ENCODE measurements around the gene EML1. TPM values are rescaled to one million over a fixed set of nuclear protein-coding genes. Genes with fewer than 3 reads are reported as not detected.

The EML1 gene
- total RNA-seq, 1 experiment from 2014 or later = 16.1 TPM

- ChIA-PET CTCF (interaction anchor here (0.6 to 1.8 kb wide), 5 partner anchors 12 to 60 kb away, joined by 3 to 8 read pairs (median 3); no protein-coding TSS in a partner anchor), POLR2A (interaction anchor here (0.7 kb wide), 1 partner anchor 17 kb away, joined by 3 read pairs; no protein-coding TSS in a partner anchor)
- Mint-ChIP-seq H3K9me3 (no peaks in the 10 kb centered on the region), H3K27ac (no peak overlapping the region), H3K4me3 (no peak overlapping the region), H3K4me1 (peaks cover 28% of the 10 kb centered on the region), H3K36me3 (no peaks in the 10 kb centered on the region), H3K27me3 (ENCODE audit: low read depth) (peaks cover 5% of the 10 kb centered on the region; the same call in 1 of the 2 replicates)
- ATAC-seq (no peak), DNase-seq (ENCODE audit: low spot score) (no peak)
- no peak for TF ChIP-seq ZNF263 (CRISPR knock-in tag; IDR thresholded peaks at IDR 0.05; ENCODE audit: low read depth)
- TF ChIP-seq ELF4 (CRISPR knock-in tag; IDR thresholded peaks at IDR 0.05; ENCODE audit: low read depth) = no peak
- TF ChIP-seq ATF3 (CRISPR knock-in tag; conservative IDR thresholded peaks at IDR 0.05) = no peak
- no peak for TF ChIP-seq ZNF512 (CRISPR knock-in tag; IDR thresholded peaks at IDR 0.05; ENCODE audit: borderline replicate concordance)
- TF ChIP-seq ZNF396 (CRISPR knock-in tag; IDR thresholded peaks at IDR 0.05; ENCODE audit: borderline replicate concordance) = no peak
- TF ChIP-seq ATF1 (CRISPR knock-in tag; IDR thresholded peaks at IDR 0.05) = no peak
- no peak for TF ChIP-seq ZNF671 (CRISPR knock-in tag; IDR thresholded peaks at IDR 0.05)
- TF ChIP-seq ETV6 (CRISPR knock-in tag; IDR thresholded peaks at IDR 0.05) = no peak
- TF ChIP-seq CBFB (CRISPR knock-in tag; IDR thresholded peaks at IDR 0.05; ENCODE audit: low read depth) = no peak
- no peak for TF ChIP-seq USF1 (CRISPR knock-in tag; IDR thresholded peaks at IDR 0.05)
- TF ChIP-seq ZSCAN18 (CRISPR knock-in tag; IDR thresholded peaks at IDR 0.05) = no peak
- TF ChIP-seq ERG (CRISPR knock-in tag; IDR thresholded peaks at IDR 0.05) = no peak
- no peak for TF ChIP-seq SP1 (CRISPR knock-in tag; conservative IDR thresholded peaks at IDR 0.05)
- TF ChIP-seq CTCF (IDR thresholded peaks at IDR 0.05) = no peak
- no peak for TF ChIP-seq TP53 (CRISPR knock-in tag; IDR thresholded peaks at IDR 0.05)
- no peak for TF ChIP-seq E2F1 (CRISPR knock-in tag; IDR thresholded peaks at IDR 0.05)
- TF ChIP-seq ARID4B (CRISPR knock-in tag; IDR thresholded peaks at IDR 0.05; ENCODE audit: borderline replicate concordance) = no peak
- no peak for TF ChIP-seq GTF2I (CRISPR knock-in tag; conservative IDR thresholded peaks at IDR 0.05)
Observed at GRCh38 chr14:99747582-99748330, 45.5 kb upstream of the EML1 start.

Measured in WTC11 (cell line).